B cell (primary cell): ENCODE measurements around the gene PHAX. TPM values are rescaled to one million over a fixed set of nuclear protein-coding genes. Genes with fewer than 3 reads are reported as not detected.

Experiments used
- ATAC-seq: fragments of 200-7000 bp; cut with Tn5 transposase; one replicate; pipeline ENCODE4 v1.10.0; 2021; ENCODE audit warnings: low read depth, mild to moderate bottlenecking, moderate number of reproducible peaks, moderate library complexity
- CTCF ChIA-PET: fragments of 350-600 bp; sonication (Branson Sonifier 250); formaldehyde crosslinking; loops from one replicate; lab custom pipeline; 2021; ENCODE audit warnings: antibody characterized with exemption, inconsistent platforms; lab: Charles Lee
- POLR2A ChIA-PET: fragments of 350-600 bp; sonication (Branson Sonifier 250); formaldehyde crosslinking; loops from one replicate; lab custom pipeline; 2021; ENCODE audit warnings: antibody characterized with exemption; lab: Charles Lee
- DNase-seq: peaks from one replicate; pipeline ENCODE4 v3.0.0; 2013
- H2AFZ ChIP-seq: 2 replicates; pipeline ENCODE4 v1.6.1; 2012; ENCODE audit warnings: mild to moderate bottlenecking, low read depth, low read length; ENCODE audit not compliant: insufficient read depth, poor library complexity, severe bottlenecking
- H3K27ac ChIP-seq, 2 donors: 1 replicate in 1 of 2; 2 replicates in 1 of 2; pipeline ENCODE4 v1.5.1; 2012 to 2013; ENCODE audit warnings: low read length in 2 of 2, mild to moderate bottlenecking in 2 of 2, moderate library complexity in 1 of 2
- H3K27me3 ChIP-seq, 4 experiments: fragments of 200-600 bp in 1 of 4; sonication (generic) in 1 of 4; replicated peaks in 1 of 4; 1 replicate in 2 of 4; 2 replicates in 2 of 4; pipeline versions ENCODE4 v1.6.1 to v1.7.0; 2013 to 2016; ENCODE audit warnings: low read length in 3 of 4, mild to moderate bottlenecking in 2 of 4, mixed read lengths in 1 of 4, moderate library complexity in 1 of 4; ENCODE audit not compliant: insufficient read depth in 4 of 4, control insufficient read depth in 3 of 4; ENCODE audit errors: control extremely low read depth in 1 of 4
- H3K36me3 ChIP-seq, 2 experiments: replicated peaks in 1 of 2; 1 replicate in 1 of 2; 2 replicates in 1 of 2; pipeline versions ENCODE4 v1.6.1 to v1.7.1; 2013; ENCODE audit warnings: low read length in 1 of 2; ENCODE audit not compliant: insufficient read depth in 2 of 2, control insufficient read depth in 1 of 2; ENCODE audit errors: control extremely low read depth in 1 of 2, extremely low read depth in 1 of 2
- H3K4me1 ChIP-seq, 2 donors: fragments of 200-600 bp in 1 of 2; sonication (generic) in 1 of 2; 1 replicate in 1 of 2; 2 replicates in 1 of 2; pipeline versions ENCODE4 v1.5.1 to v1.6.1; 2013 to 2017; ENCODE audit warnings: low read length in 2 of 2; ENCODE audit not compliant: control insufficient read depth in 2 of 2, insufficient read depth in 2 of 2
- H3K4me2 ChIP-seq: replicated peaks from 2 replicates; pipeline ENCODE3; 2012; ENCODE audit warnings: mild to moderate bottlenecking, low read depth, low read length; ENCODE audit not compliant: poor library complexity, severe bottlenecking
- H3K4me3 ChIP-seq, 5 experiments: fragments of 200-600 bp in 1 of 5; sonication (generic) in 1 of 5; 1 replicate in 3 of 5; 2 replicates in 2 of 5; pipeline versions ENCODE4 v1.5.1 to v1.7.0; 2011 to 2016; ENCODE audit warnings: low read length in 4 of 5, mild to moderate bottlenecking in 4 of 5, low read depth in 2 of 5, control low read depth in 1 of 5, moderate library complexity in 1 of 5; ENCODE audit not compliant: insufficient read depth in 1 of 5; ENCODE audit errors: control extremely low read depth in 1 of 5, extremely low read depth in 1 of 5
- H3K79me2 ChIP-seq: fragments of 200-600 bp; sonication (generic); one replicate; pipeline ENCODE4 v1.6.0; 2016; ENCODE audit warnings: low read length; ENCODE audit not compliant: control insufficient read depth, insufficient read depth
- H3K9ac ChIP-seq: fragments of 200-600 bp; sonication (generic); 2 replicates; pipeline ENCODE4 v1.6.1; 2017; ENCODE audit warnings: mild to moderate bottlenecking, low read length, moderate library complexity
- H3K9me3 ChIP-seq, 3 donors: one replicate each; pipeline versions ENCODE4 v1.6.1 to v1.7.1; 2013; ENCODE audit warnings: low read length in 2 of 3; ENCODE audit not compliant: control insufficient read depth in 2 of 3, insufficient read depth in 1 of 3; ENCODE audit errors: control extremely low read depth in 1 of 3
- H4K20me1 ChIP-seq: 2 replicates; pipeline ENCODE4 v1.6.0; 2012; ENCODE audit warnings: mild to moderate bottlenecking, low read length; ENCODE audit not compliant: insufficient read depth, control insufficient read depth, poor library complexity, severe bottlenecking
- H3K27ac Mint-ChIP-seq: one replicate; pipeline ENCODE4 v1.8.0; 2021; ENCODE audit warnings: mixed read lengths
- H3K27me3 Mint-ChIP-seq: one replicate; pipeline ENCODE4 v1.8.0; 2021; ENCODE audit warnings: mixed read lengths
- H3K4me1 Mint-ChIP-seq: one replicate; pipeline ENCODE4 v1.8.0; 2021; ENCODE audit warnings: mixed read lengths
- H3K4me3 Mint-ChIP-seq: one replicate; pipeline ENCODE4 v1.8.0; 2021; ENCODE audit warnings: mixed read lengths
- H3K9me3 Mint-ChIP-seq: one replicate; pipeline ENCODE4 v1.8.0; 2022; ENCODE audit warnings: mixed read lengths; ENCODE audit not compliant: insufficient read depth
- CTCF ChIP-seq: fragments of 200-600 bp; IDR thresholded peaks from one replicate; pipeline ENCODE4 v1.8.0; 2022; ENCODE audit warnings: antibody characterized with exemption, mild to moderate bottlenecking
- EZH2 ChIP-seq: IDR thresholded peaks from 2 replicates; pipeline ENCODE4 v1.6.1; 2012; ENCODE audit warnings: borderline replicate concordance, low read depth, mild to moderate bottlenecking, moderate library complexity, low read length; ENCODE audit not compliant: insufficient read depth, poor library complexity, severe bottlenecking
- WGBS: methylation state at CpG from one replicate; pipeline ENCODE4 v1.1.5; 2013; ENCODE audit warnings: missing lambda C conversion rate; ENCODE audit not compliant: insufficient coverage; 5-methylcytosine and 5-hydroxymethylcytosine counted together
- intact Hi-C: fragments of 100-400 bp; cut with micrococcal nuclease; formaldehyde crosslinking; loops from one replicate; pipeline ENCODE4 v1.10.0; 2022
- polyA plus RNA-seq: library from polyadenylated mRNA; depleted of rRNA; stranded (reverse); fragments of >200 nt; gene quantifications from 2 replicates; pipeline ENCODE4 v1.2.3, GENCODE V29; 2012
- total RNA-seq, 2 donors: library from RNA; stranded (reverse); fragments of 120-200 nt in 1 of 2; gene quantifications; 1 replicate in 1 of 2; 2 replicates in 1 of 2; pipeline versions ENCODE4 v1.2.3 to v1.2.4, GENCODE V29; 2013 to 2022

Gene PHAX
- total and polyA plus RNA-seq, 2 donors (not counting 1 experiment from before 2014, with no cell fraction given) = 7.1 to 43.9 TPM

DNA sequence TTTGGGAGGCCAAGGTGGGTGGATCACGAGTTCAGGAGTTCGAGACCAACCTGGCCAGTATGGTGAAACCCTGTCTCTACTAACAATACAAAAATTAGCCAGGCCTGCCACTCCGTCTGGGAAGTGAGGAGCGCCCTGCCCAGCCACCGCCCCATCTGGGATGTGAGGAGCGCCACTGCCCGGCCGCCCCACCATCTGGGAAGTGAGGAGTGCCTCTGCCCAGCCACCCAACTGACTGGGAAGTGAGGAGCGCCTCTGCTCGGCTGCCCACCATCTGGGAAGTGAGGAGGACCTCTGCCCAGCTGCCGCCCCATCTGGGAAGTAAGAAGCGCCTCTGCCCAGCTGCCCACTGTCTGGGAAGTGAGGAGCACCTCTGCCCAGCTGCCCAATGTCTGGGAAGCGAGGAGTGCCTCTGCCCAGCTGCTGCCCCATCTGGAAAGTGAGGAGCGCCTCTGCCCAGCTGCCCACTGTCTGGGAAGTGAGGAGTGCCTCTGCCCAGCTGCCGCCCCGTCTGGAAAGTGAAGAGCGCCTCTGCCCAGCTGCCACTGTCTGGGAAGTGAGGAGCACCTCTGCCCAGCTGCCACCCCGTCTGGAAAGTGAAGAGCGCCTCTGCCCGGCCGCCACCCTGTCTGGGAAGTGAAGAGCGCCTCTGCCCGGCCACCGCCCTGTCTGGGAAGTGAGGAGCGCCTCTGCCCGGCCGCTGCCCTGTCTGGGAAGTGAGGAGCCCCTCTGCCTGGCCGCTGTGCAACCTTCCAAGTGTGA, 11.0 kb upstream of the PHAX start:
- no peaks in the 10 kb centered on the region for H3K79me2 ChIP-seq
- ATAC-seq = no peak
- DNase-seq = no peak
- H3K9ac ChIP-seq = no peak overlapping the region
- H2AFZ ChIP-seq = no peak overlapping the region
- no peak overlapping the region for H3K27ac ChIP-seq
- WGBS = 95% methylated on average over 27 of the region's 28 CpGs
- H3K4me3 ChIP-seq = no peak overlapping the region
- peaks cover 11% of the 10 kb centered on the region for H3K27me3 Mint-ChIP-seq
- no peak overlapping the region for H3K4me3 Mint-ChIP-seq
- no peaks in the 10 kb centered on the region for H3K36me3 ChIP-seq
- H3K27ac Mint-ChIP-seq = no peak overlapping the region
- H4K20me1 ChIP-seq = no peaks in the 10 kb centered on the region
- H3K4me1 Mint-ChIP-seq = peaks cover 5% of the 10 kb centered on the region
- H3K27me3 ChIP-seq = no peaks in the 10 kb centered on the region
- H3K9me3 ChIP-seq = peaks cover 0 to 5% (median 0%) of the 10 kb centered on the region in 3 donors
- H3K9me3 Mint-ChIP-seq = no peaks in the 10 kb centered on the region
- ChIA-PET CTCF (no interaction called here), POLR2A (no interaction called here)
- H3K4me1 ChIP-seq = peaks cover 5 to 8% of the 10 kb centered on the region in 2 donors
- H3K4me2 ChIP-seq = no peak overlapping the region
- intact Hi-C loops = no loop called here
- TF ChIP-seq EZH2 (no peak), CTCF (no peak)

GRCh38 chr5:126591549-126591948, 9.2 kb upstream of the PHAX start:
- WGBS = 100% methylated on average over 1 of the region's 1 CpG
- no peak overlapping the region for H3K4me3 Mint-ChIP-seq
- Histone ChIP-seq H3K79me2 (no peaks in the 10 kb centered on the region), H3K36me3 (no peaks in the 10 kb centered on the region), H2AFZ (no peak overlapping the region), H3K4me3 (no peak overlapping the region), H3K9ac (no peak overlapping the region), H3K27me3 (no peaks in the 10 kb centered on the region), H3K27ac (no peak overlapping the region), H3K9me3 (peaks cover 0 to 5% (median 0%) of the 10 kb centered on the region in 3 donors), H3K4me1 (peaks cover 5 to 14% of the 10 kb centered on the region in 2 donors), H4K20me1 (no peaks in the 10 kb centered on the region), H3K4me2 (no peak overlapping the region)
- ATAC-seq = no peak
- POLR2A ChIA-PET = no interaction called here
- H3K9me3 Mint-ChIP-seq = no peaks in the 10 kb centered on the region
- CTCF ChIA-PET = no interaction called here
- peaks cover 12% of the 10 kb centered on the region for H3K4me1 Mint-ChIP-seq
- intact Hi-C loops = no loop called here
- DNase-seq = no peak
- H3K27me3 Mint-ChIP-seq = peaks cover 11% of the 10 kb centered on the region
- H3K27ac Mint-ChIP-seq = no peak overlapping the region
- TF ChIP-seq CTCF (no peak), EZH2 (no peak)
